Jurkat, Clone E6-1 (cell line): ENCODE data around the gene TBC1D1.

ENCODE experiments used
- DNase-seq: peaks from one replicate; pipeline ENCODE4 v3.0.0-alpha.2; 2011; ENCODE audit warnings: low read depth, low spot score
- H3K4me3 ChIP-seq: 2 replicates; pipeline ENCODE4 v1.5.1; 2011; ENCODE audit warnings: mild to moderate bottlenecking, low read length, control low read depth, moderate library complexity

Gene TBC1D1

DNA sequence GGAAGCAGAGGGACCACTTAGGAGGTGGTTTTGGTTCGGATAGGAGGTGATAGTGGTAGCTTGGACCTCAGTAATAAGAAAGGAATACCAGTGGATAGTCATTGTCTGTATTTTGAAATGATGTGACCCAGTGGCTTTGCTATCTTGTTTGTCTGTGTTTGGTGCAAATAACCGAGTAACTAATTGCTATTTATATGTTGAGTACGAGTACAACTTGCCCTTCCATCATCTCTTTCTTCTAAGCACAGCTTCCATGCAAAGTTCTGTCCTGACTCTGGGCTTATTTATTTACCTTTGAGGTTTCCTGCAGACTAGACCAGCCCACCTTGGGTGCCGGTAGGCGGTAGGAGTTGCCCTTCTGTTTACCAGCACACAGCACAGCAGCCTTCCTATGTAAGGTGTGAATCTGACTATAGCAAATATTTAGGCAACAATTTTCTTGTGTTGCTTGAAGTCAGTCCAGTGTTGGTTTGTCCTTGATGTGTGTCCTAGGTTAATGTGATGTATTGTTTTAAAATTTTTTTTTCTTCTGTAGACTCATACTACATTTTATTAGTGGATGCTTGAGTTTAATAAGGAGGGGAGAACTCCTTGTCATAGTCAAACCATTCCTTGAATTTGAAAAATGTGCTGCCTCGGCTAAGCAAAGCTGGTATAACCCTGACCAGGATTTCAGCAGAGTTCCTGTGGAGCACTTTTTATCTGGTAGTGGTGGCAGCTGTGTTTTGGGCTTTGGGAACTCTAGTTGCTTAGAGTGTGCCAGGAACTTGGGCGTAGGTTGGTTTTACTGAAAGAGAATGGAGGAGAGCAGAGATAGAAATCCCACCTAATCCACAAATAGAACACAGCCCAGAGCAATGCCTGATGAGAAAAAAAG is 91.2 kb downstream of the TBC1D1 start:
- no peak for DNase-seq
- no peak overlapping the region for H3K4me3 ChIP-seq

DNA sequence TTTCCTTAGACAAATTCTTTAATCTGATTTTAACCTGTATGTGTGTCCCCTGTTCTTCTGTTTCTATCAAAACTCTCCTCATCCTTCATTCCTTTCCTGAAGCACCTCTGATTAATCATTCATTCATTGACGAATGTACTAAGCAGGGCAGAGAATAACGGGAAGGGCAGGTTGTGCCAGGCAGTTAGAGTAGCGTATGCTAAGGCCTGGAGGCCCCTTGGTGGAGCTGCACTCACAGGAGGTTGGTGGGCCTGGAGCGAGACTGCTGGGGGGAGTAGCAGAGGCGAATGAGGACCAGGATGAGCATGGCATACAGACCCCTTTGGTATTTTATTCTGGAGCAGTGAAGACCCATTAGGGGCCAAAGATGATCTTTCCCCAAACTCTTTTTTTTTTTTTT is 91.9 kb downstream of the TBC1D1 start:
- H3K4me3 ChIP-seq, result no peak overlapping the region
- no peak for DNase-seq

DNA sequence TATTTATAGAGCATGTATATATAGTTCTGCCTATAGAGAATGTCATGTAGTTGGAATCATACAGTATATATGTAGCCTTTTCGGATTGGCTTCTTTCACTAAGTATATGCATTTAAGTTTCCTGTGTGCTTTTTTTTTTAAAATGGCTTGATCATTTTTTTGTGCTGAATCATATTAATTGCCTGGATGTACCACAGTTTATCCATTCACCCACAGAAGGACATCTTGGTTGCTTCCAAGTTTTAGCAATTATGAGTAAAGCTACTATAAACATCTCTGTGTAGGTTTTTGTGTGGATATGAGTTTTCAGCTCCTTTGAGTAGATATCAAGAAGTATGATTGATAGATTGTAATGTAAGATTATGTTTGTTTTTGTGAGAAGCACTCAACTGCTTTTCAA is 93.1 kb downstream of the TBC1D1 start:
- DNase-seq, result no peak
- H3K4me3 ChIP-seq, result no peak overlapping the region

DNA sequence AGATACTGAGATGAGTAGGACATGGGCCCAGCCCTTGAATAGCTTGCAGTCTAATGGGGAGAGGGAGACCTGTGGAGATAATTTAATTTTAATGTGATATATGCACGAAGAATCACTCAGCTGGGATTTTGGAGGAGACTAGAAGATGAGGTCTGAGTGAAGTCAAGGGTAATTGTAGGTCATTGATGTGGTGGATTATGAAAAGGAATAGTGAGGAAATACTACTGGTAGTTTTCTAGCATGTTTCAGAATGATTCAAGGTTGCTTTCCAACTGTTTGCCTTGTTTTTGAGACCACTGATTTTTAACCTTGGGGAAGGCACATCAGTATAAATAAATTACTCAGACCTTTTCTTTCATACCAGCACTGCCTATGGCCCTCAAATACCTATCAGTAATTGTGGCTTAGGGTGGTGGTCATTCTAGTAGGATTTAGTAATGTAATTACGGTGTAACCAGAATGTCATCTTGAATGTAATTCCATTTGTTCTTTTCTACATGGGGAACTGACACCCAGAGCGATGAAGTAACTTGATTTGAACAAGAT is 94.9 kb downstream of the TBC1D1 start:
- DNase-seq, result no peak
- no peak overlapping the region for H3K4me3 ChIP-seq

DNA sequence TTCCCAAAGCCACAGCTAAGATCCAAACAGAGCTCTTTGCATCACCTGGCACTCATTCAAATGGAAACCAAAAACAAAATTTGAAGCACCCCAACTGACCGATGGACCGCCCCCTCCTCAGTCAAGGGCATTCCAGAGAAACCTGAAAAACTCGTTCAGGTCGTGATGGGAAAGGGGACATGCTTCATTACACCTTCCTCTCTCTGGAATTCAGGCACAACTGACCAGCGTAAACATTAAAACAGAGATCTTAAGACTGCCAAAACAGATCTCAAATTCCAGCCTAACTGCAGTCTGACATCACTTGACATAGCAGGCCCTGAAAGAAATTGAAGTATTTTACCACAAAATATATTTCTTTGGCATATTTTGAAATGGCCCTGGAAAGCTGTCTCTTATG is 97.8 kb downstream of the TBC1D1 start:
- H3K4me3 ChIP-seq, result no peak overlapping the region

DNA sequence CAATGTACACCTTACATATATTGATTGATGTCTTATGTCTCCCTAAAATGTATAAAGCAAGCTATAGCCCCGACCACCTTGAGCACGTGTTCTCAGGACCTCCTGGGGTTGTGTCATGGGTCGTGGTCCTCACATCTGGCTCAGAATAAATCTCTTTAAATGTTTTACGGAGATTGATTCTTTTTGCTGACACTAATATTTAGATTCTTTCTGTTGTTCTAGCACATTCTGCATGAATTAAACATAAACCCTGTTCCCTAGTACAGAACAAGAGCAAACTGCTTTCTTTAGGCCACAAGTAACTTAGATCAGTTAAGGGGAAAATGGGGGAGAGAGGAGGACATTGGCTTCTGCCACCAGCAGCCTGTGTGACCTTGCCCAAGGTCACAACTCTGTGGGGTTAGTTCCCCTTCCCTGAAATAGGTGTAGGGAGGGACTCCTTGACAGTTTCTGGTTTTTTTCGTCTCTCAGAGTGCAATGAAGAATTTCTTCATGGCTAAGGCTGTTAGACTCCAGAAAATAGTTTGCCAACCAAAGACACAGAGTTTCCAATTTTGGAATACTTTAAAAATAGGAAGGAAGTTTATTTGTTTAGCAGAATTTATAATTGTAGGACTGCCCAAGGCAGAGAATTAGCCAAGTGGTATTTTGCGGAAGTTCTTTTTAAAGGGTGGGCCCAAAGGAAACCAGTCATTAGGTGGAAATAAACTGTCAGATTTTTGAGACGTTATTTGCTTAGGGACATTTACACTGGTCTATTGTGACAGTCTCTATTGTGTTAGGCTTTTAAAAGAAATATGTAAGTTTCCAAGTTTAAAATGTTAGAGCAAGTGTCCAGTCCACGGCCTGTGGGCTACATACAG is 98.7 kb downstream of the TBC1D1 start:
- no peak overlapping the region for H3K4me3 ChIP-seq
- no peak for DNase-seq

More for the DNA sequence above, 97.8 kb downstream of the TBC1D1 start:
- no peak for DNase-seq

DNA sequence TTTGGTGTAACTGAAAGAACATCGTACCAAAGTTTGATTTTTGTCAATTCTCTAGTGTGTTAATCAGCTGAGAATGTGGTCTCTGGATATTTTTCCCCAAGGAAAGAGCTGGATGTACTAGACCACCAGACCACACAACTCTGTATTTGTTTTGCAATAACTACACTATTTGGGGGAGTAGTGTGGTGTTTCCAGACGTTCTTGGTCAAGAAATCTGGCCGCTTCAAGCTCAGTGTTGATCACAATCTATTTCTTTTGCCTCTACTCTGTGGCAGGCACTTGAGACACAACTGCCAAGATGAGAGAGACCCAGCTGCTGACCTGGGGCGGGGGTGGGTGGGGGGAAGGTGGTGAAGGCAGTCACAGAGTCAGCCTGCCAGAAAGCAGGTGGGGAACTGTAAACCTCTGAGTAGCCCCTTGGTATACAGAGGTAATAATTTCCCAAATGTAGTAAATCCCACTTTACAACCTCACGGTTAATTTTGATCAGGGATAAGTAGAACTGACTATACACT is 99.9 kb downstream of the TBC1D1 start:
- H3K4me3 ChIP-seq, result no peak overlapping the region
- DNase-seq, result no peak

DNA sequence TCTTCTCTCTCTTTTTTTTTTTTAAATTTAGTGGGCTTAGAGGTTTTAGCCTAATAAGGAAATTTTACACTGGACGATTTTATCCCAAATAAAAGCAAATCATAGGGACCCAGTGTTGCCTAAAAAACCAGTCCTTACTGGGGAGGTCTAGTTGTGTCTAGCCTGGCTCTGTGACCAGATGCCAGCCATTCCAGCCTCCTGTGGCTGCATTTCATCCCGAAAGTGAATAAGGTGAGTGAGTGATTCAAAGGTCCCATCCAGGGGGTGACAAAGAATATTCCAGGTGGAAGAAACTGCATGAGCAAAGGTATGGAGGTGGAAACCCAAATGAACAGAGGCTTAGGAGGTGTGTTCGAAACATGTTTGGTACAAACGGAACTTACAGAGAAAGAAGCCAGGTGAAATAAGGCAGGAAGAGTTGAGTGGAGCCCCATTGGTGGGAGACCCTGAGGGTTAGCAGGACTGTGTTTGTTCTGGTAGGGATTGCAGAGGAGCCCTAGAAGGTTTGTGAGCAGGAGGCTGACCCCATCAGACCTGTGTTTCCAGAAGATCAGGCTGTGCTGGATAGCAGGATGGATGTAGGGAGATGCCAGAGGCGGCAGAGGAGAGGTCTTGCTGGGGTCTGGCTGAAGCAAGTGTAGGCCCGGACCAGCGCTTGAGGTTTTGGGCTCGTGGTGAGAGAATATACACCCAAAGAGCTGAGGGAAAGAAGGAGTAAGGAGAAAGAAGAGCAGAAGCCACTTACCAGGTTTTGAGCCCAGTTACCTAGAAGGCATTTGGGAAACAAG is 100.9 kb downstream of the TBC1D1 start:
- H3K4me3 ChIP-seq, result no peak overlapping the region
- DNase-seq, result no peak

DNA sequence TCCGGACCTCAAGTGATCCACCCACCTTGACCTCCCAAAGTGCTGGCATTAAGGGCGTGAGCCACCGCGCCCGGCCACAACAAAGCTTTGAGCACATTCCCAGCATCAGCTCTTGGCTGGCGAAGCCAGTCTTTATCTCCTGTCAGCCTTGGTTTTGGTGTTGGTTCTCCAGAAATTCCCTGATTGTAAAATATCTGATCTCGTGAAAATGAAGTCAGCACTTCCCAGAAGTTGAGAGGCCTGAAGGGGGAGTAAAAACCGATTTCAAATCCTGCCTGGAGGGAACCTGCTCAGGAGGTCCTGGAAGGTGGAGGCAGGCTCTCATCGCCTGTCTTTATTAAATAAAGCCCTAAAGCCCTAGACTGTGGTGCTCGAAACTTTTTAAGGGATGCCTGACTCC is 102.9 kb downstream of the TBC1D1 start:
- H3K4me3 ChIP-seq, result no peak overlapping the region
- no peak for DNase-seq

DNA sequence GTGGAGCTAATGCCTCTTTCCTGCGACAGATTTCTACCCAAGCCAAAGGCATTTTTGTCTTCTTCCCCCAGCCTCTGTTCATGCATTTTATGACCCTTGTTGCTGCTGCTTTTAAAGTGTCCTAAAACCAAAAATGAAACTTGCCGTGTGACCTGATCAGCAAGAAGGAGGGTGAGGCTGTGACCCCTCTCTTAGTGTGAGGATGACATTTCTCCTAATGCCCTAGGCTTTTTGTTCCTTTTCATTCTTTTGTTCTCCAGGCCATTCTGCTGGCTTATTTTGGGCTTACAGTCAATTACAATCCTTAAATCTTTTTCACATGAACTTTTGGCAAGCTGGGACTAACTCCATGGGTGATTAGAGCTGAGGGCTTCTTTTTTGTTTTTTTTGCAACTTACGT is 103.7 kb downstream of the TBC1D1 start:
- no peak for DNase-seq
- H3K4me3 ChIP-seq, result no peak overlapping the region

DNA sequence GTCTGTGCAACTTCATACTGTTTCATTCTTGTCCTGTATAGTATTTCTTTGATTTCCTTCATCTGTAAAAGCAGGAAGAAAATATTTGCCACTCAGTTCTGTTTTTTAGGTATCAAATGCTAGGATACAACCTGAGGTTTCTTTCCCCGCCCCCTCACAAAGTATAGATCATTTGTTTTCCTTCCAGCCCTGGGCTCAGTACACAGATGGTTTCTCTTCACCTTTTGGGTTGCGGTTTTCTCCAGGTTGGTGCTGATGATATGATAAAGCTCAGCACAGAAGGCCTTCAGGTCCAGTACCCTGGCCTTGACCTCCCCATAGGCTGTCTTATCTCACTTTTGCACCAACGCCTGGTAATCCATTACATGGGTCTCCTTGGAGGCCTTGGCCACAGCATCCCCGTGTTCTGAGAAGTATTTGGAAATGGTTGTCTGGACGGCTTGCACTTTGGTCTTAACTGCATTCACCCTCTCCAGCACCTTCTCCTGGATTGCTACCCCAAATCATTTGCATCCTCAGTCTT is 104.5 kb downstream of the TBC1D1 start:
- H3K4me3 ChIP-seq, result no peak overlapping the region
- DNase-seq, result no peak

DNA sequence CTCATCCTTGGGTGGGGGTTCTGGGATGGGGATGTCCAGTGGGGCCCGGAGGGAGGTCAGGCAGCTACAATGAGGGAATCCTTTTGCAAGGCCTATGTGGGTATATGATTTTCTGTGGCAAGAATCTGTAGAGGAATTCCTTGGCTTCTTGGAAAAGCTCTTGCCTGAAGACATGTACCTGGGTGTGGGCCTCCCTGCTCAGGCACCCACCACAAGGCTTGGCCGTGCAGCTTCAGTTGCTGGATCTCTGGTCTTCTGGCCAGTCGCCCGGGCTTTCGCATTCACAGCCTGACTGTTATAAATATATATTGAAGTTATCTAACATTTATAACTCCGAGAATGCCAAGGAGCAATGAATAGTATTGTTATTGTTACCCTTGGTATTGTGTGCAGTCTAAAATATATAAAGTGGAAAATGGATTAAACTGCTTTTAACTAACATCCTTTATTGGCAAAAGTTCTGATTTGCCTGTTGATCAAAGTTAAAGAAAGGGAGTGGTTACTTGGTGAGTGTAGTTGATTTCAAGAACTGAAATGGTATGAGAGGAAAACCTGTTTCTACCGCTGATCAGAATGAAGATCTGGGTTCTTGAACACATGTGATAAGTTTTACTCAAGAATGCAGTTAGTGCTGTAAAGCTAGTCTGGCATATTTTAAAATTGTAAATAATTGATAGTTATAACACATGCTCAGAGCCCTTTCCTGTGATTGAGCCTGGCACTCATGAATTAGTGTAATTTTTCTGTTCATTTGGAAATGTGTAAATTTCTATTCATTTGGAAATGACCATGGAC is 105.3 kb downstream of the TBC1D1 start:
- no peak for DNase-seq
- H3K4me3 ChIP-seq, result no peak overlapping the region

DNA sequence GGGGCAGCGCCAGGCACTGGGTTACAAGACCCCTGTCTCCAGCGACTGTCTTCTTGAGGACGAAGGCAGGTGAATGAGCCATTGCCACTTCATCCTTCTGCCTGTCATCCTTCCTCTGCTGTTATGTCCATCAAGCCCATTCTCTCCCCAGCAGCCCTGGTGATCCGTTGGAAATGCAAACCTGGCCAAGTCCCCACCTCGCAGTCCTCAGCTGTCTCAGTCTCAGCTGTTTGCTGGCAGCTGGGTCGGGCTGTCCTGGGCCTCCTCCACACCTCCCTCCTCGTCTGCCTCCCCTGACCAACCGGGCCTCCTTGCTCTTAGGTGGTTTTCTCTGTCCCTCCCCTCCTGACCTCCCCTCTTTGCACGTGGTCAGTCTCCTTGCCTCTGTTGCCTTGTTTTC is 107.3 kb downstream of the TBC1D1 start:
- H3K4me3 ChIP-seq, result no peak overlapping the region

DNA sequence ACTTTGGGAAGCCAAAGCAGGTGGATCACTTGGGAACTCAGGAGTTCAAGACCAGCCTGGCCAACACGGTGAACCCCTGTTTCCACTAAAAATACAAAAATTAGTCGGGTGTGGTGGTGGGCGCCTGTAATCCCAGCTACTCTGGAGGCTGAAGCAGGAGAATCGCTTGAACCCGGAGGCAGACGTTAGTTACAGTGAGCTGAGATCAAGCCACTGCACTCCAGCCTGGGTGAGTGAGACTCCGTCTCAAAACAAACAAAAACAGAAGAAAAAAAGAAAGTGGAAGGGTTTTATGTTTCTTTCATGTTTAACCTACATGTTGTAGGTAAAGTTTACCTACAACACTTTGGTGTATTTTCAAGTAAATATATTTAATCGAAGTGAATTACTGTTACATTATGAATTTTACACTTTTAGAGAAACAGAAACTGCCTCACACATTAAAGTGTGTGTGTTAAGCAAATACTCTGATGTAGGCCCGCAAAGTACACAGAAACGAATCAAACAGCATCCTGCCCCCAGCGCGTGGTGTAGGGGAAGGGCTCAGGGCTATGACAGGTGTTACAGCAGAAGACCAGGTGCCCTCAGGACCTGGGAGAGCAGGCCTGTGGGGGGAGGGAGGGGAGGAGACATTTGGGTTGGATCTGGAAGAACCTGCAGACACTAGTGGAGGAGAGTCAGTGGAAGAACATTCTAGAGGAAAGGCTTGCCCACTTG is 108.3 kb downstream of the TBC1D1 start:
- H3K4me3 ChIP-seq, result no peak overlapping the region
- DNase-seq, result peak; percentile 18

More for the DNA sequence above, 107.3 kb downstream of the TBC1D1 start:
- no peak for DNase-seq

DNA sequence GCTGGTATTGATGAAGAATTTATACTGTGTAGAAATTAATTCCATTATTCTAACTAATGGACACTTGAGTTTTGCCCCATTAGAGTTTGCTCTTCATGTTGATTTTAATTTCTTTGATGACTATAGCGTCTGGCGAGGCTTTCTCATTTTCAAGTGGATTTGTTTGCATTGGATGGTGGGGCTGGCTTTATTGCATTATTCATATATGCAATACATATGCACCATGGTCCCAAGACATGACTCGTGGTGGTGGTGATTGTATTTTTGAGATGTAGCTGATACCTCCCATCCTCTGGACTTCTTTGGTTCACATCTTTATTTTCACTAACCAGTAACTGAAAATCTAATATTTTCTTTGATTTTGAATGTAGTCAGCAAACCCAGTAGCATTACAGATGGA is 109.1 kb downstream of the TBC1D1 start:
- H3K4me3 ChIP-seq, result no peak overlapping the region
- DNase-seq, result no peak

DNA sequence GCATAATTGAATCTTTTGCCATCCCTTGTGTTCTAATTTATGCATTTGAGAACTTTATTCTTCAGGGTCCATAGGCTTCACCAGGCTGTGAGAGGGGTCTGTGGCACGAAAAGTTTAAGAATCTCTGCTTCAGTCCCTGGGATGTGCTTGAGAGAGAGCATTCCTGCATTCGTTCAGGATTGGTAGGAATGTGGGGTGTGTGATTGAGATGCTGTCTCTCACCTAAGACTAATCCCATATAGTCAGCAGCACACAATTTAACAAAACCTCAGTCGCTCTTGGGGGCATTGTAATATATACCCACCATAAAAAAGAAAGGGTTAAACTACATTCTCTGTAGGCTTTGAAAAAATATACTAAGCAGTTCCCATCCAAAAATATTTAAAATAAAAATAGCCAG is 111.0 kb downstream of the TBC1D1 start:
- no peak overlapping the region for H3K4me3 ChIP-seq
- no peak for DNase-seq

DNA sequence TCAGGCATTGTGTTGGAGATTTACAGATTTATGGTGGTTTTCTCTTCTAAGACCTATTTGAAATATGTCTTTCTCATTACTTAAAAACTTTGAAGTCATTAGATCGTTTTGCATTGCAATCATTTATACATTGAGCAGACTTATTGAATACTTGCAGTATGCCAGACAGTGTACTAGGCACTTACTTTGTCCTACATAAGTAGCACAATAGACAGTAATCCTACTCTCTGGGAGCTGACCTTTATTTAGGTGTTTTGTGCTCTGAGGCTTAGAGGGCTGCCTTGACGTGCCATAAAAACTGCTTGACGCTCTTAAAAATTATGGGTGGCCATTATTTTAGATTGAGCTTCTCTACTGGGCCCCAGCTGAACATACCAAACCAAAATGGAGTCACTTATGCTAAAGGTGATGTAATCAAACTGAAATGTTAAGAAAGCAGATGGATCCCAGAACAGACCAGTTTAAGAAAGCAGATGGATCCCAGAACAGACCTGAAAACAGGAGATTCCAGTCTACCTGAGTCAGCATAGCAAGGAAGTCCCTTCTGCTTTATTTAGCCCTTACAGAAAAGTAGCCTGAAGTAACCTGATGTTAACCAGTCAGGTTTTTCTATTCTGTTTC is 111.7 kb downstream of the TBC1D1 start:
- DNase-seq, result no peak
- H3K4me3 ChIP-seq, result no peak overlapping the region
